Stimulated activated CD8-positive, alpha-beta memory T cell treated with anti-CD3 and anti-CD28 coated beads, Interleukin-15, amount 100 ng/mL, for 48 hours (primary cell): Measurements from ENCODE around the gene NBL1.

Experiments
- DNase-seq, 2 donors: peaks; one replicate each; pipeline ENCODE4 v3.0.0-alpha.2; 2020; ENCODE audit warnings: low read depth in 2 of 2

Gene NBL1

DNA sequence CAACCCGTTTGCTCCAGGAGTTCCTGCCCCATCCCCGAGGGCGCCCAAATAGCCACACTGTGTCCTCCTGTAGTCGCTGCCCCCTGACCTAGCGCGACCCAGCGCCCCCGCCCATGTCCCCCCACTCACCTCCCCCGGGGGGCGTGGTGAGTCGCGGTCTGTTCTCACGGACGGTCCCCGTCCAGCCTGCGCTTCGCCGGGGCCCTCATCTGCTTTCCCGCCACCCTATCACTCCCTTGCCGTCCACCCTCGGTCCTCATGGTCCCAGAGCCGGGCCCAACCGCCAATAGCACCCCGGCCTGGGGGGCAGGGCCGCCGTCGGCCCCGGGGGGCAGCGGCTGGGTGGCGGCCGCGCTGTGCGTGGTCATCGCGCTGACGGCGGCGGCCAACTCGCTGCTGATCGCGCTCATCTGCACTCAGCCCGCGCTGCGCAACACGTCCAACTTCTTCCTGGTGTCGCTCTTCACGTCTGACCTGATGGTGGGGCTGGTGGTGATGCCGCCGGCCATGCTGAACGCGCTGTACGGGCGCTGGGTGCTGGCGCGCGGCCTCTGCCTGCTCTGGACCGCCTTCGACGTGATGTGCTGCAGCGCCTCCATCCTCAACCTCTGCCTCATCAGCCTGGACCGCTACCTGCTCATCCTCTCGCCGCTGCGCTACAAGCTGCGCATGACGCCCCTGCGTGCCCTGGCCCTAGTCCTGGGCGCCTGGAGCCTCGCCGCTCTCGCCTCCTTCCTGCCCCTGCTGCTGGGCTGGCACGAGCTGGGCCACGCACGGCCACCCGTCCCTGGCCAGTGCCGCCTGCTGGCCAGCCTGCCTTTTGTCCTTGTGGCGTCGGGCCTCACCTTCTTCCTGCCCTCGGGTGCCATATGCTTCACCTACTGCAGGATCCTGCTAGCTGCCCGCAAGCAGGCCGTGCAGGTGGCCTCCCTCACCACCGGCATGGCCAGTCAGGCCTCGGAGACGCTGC, 21.7 kb downstream of the NBL1 start:
- DNase-seq, result no peak

DNA sequence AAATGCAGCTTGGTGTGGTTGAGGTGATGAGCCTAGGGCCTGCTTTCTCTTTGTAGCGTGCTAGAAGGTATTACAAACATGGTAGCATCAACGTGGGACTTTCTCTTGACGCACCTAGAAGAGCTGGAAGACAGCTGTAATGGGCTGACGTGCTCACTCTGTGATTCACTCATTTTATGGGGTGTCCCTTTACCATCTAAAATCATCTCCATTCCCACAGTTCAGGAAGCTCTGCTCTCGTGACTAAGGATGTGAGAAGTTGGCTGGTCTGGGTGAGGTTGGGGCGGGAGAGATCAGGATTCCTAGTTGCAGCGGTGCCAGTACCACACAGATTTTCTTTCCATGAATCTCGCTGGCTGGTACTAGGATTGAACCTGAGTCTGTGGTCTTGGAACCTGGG, 24.8 kb downstream of the NBL1 start:
- DNase-seq, result no peak

DNA sequence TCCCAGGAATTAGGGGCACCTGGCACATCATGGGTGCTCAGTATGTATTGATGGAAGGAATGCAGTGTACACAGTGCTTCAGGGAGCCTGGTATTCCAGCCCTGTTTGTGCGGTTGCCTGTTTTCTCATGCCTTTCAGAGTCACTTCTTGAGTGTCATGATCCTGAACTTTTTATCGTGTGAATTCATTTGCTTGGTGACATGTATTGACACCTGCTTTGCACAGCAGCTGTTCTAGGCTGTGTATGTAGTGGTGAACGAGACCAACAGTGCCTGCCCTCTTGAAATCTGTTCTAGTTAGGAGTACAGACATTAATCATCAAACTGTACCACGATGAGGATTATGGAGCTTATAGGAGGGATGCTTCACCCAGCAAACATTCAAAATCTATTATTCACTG, 26.7 kb downstream of the NBL1 start:
- DNase-seq, result no peak

DNA sequence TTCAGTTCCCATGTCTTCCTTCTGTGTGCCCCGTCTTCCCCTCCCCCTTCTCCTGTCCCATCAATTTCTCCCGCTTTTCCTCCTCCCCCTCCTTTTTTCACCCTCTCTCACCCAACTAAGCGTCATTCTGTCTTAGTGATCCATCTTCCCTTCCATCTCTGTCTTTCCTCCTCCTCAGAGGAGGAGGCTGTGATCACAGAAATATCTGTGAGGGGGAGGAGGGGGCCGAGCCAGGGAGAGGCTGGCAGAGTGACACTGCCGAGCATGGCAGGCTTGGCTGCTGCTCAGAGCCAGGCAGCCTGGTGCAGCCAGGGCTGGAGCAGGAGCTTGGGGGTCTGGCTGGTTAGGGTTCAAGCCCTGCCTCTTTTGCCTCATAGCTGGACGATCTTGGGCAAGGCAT, 28.1 kb downstream of the NBL1 start:
- no peak for DNase-seq

DNA sequence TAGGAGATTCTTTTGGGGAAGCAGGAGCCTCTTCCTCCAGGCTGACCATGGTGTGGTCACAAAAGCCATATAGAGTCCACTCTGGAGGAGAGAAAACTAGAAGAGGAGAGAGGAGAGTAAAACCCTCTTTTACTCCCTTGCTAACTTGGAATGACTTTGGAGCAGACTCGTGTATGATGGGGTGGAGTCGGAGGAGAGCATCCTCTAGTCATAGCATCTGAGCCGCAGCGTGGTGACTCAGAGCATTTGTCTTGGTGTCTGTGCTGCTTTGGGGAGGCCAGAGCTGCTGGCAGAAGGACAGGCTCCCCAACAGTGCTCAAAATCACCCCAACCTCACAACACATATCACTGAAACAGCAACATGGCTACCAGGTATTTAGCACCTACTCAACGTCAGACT, 31.7 kb downstream of the NBL1 start:
- DNase-seq, result no peak

DNA sequence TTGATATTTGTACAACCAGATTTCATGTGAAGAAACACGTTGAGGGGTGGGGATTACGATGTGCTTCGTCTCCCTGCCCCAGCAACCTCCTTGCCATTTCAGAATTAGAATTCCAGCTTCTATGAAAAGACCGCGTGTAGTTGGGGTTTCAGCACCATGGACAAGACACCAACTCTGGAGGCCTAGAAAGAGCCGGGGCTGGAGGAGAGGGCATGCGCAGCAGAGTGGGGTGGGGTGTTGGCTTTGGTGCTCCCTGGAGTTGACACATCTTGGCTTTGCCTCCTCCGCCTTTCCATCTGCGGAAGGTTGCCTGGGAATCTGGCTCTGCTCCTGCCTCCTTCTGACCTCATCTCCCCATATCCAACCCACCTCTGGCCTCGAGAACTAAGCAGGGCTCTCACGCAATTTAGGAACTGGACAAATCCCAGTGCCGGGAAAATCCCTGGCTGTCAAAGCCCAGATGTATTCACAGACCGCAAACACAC, 32.4 kb downstream of the NBL1 start:
- no peak for DNase-seq

DNA sequence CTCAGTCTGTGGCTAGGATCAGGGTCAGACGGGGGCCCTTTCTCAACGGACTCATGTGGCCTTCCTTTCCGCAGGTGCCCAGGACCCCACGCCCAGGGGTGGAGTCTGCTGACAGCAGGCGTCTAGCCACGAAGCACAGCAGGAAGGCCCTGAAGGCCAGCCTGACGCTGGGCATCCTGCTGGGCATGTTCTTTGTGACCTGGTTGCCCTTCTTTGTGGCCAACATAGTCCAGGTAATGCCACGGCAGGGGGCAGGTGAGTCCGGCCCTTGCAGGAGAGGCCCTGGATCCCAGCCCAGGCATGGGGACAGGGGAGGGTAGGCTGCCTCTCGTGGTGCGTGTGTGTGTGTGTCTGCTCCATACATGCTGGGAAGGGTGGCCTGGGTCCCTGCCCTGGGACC, 34.4 kb downstream of the NBL1 start:
- DNase-seq, result no peak

DNA sequence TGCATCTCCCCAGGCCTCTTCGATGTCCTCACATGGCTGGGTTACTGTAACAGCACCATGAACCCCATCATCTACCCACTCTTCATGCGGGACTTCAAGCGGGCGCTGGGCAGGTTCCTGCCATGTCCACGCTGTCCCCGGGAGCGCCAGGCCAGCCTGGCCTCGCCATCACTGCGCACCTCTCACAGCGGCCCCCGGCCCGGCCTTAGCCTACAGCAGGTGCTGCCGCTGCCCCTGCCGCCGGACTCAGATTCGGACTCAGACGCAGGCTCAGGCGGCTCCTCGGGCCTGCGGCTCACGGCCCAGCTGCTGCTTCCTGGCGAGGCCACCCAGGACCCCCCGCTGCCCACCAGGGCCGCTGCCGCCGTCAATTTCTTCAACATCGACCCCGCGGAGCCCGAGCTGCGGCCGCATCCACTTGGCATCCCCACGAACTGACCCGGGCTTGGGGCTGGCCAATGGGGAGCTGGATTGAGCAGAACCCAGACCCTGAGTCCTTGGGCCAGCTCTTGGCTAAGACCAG, 34.9 kb downstream of the NBL1 start:
- DNase-seq, result no peak

DNA sequence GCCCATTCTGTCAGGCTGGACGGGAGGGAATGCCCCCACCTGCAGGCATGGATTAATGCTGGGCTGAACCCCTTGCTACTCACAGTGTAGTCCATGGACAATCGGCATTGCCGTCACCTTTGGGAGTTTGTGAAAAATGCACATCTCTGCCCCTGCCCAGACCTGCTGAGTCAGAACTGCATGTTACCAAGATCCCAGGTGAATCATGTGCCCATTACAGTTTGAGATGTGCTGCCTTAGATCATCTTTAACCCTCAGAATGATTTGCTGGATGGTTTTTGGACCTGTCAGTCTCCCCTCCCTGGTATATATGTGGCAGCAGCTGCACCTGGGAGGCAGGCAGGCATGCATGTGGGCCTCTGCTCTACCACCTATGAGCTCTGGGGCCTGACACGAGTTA, 35.6 kb downstream of the NBL1 start:
- DNase-seq, result no peak

DNA sequence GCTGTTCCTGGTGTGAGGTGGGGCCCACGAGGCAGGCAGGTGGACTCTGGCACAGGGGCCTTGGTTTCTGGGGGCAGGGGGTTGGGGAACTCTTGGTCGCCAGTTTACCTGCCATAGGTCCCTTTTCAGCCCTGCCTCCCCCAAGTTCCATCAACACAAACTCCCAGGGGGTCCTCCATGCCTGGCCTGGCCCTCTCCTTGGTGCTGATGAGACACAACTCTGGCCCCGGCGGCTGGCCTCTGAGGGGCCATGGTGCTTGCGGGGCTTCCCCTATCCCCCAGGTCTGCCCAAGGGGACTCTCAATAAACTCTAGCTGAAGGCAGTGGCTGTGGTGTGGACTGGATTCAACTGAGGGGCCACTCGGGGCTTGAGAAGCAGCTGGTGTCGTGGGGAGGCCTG, 36.5 kb downstream of the NBL1 start:
- DNase-seq, result no peak

DNA sequence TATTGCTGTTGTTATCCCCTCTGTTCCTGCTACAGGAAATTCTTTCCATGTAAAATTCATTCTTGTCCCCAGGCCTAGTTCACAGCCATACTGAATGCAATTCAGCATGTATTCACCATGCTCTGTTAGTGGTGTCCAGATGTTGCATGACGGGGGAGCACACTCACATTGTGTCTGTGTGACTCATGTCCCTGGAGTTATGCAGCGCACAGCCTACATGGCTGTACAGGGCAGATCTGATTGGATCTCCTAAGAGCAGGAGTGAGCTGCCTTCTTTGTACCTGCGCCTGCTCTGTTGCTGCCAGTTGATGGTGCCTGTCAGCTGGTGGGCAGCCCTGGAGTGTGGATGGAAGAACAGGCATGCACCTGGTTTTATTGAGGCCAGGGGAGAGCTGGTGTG, 38.1 kb downstream of the NBL1 start:
- DNase-seq, result no peak

DNA sequence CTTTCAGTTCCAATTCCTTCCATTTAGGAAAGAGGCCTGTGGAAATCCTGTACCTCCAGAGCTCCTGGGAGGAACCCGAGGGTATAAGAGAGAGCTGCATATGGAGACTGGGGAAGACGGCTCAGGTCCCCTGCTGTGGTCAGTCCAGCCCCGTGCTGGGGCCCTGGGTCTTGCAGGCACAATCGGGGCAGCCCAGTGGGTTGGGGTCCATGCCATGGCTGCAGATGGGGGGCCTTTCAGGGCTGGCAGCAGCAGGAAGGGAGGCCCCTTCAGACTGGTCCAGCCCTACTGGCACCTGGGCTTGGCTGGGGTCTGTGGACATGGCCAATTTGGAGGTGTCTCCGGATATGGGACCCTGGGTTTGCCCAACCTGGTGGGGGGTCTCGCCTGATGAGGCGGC, 38.8 kb downstream of the NBL1 start:
- no peak for DNase-seq

DNA sequence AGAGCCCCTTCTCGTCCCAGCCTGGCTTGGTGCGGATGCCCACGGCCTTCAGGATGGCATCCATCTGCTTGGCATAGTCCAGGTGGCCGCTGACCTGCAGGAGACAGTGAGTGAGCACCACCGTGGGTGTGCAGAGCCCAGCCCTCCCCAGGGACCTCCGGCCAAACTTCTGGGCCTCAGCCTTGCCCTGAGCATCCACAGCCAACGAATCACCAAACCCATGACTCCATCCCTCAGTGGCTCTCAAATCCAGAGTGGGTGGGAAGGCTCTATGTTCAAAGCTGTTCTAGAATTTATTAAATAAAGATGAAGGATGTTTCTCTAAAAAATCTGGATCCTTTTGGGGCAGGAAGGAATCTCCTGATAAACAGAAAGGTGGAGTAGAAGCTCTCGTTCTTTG, 39.2 kb downstream of the NBL1 start:
- no peak for DNase-seq

DNA sequence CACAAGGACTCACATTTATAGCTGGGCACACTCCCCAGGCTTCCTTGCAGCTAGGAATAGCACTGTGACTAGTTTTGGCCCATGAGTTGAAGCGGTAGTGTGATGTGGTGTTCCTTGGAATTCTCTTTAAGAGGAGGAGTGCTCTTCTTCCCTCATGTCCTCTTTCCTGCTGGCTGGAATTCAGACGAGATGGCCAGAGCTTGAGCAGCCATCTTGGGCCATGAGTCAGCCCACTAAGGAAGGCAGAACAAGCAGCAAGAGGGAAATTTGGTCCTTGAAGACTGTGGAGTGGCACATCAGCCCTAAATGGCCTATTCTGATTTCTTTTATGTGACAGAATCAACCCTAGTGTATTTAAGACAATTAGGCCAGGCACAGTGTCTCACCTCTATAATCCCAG, 40.6 kb downstream of the NBL1 start:
- no peak for DNase-seq

DNA sequence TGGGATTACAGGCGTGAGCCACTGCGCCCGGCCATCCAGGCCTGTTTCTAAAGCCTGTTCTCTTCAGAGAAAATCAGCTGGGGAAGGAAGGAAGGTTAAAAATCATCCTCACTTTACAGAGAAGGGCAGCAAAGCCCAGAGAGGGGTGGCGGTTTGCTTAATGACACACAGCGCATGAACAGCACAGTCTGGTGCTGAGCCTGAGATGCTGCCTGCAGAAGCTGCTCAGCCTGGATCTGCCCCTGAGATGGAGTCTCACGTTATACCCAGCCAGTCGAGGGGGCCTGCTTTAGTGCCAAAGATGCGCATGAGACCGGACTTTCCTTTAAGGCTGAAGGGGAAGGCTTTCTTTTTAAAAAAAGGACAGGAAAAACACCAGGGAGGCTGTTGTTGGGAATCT, 41.9 kb downstream of the NBL1 start:
- DNase-seq, result no peak

DNA sequence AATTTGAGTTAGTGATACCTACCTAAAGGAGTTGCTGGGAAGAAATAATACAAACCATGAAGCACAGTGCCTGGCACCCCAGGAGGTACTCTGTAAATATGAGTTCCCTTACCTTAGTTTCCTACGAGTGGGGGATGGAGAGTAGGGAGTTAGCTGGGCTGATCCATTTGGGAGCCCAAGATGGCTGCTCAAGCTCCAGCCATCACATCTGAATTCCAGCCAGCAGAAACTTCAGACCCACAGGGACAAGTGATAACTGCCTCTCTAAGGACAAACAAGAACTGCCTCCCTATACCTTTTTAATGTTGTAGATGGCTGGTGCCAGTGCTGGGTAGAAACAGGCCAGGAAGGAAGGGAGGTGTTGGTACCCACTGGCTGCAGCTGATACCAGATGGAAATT, 43.3 kb downstream of the NBL1 start:
- DNase-seq, result no peak

DNA sequence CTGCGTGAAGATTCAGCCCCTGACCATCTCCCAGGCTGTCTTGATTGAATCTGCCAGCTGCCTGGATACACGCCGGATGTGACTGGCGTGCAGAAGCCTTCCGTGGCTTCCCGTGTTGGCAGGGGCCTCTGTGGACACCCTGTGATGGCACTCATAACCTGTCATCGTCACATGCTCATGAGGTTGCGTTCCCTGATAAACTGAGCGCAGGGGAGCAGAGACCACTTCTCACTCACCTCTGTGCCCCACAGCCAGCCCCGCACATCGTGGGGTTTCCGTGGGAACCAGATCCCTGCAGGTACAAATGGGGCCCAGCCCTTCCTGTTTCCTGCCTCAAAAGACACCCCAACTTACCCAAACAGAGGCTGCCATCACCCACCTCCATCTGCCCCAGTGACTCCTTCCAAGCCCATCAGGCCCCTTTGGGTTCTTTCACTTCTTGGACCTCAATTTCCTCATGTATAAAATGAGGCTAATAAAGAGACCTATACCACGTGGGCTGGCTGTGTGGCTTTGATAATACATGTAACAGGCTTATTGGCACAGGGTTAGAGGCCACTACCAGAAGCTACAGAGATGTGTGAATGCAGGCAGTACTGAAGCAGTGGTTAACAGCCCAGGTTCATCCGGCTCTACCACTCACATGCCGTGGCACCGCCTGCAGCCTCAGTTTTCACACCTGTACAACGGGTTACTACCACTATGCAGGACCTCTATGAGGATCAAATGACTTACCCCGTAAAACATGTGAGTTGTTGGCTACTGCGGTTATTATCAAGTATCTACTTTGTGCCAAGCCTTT, 44.1 kb downstream of the NBL1 start:
- DNase-seq, result no peak

DNA sequence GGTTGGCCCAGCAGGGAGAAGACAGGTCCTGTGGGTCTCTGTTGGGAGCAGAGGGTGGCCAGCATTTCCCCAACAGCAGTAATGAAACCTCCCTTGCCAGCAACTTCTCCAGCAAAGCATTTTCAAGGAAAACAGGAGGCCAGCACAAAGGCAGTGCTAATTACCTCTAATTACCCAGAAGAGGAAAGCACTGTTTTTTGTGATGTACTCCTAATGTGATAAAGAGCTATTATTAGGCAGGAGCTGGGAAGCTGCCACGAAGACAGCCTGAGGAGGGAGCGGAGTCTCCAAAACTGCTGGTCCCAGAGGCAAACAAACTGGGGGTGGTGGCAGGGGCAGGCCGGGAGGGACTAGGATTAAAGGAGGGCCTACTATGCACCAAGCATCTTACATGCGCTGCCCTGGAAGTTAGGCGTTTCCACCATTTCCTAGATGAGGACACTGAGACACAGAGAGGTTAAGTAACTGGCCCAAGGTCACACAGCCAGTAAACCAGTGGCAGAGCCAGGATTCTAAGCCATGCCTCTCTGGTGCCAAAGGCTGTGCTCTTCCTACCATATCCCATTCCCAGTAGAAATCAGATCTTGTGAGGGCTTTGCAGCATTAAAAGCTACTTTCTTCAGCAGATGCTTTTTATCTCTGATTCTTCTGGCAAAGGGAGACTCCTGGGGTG, 45.1 kb downstream of the NBL1 start:
- no peak for DNase-seq

DNA sequence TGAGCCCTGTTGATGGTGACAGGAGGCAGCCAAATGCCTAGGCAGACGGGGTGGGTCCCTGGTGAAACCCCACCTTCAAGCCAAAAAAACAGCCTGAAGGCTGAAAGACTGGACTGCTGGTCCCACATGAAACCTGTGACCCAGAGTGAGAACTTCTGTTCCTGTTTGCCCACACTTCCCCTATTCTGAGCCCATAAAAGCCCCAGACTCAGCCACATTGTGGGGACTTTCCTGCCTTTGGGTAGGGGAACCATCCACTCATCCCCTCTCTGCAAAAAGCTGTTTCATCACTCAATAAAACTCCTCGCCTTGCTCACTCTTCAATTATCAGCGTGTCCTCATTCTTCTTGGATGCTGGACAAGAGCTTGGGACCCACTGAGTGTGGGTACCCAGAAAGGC, 45.7 kb downstream of the NBL1 start:
- DNase-seq, result no peak

DNA sequence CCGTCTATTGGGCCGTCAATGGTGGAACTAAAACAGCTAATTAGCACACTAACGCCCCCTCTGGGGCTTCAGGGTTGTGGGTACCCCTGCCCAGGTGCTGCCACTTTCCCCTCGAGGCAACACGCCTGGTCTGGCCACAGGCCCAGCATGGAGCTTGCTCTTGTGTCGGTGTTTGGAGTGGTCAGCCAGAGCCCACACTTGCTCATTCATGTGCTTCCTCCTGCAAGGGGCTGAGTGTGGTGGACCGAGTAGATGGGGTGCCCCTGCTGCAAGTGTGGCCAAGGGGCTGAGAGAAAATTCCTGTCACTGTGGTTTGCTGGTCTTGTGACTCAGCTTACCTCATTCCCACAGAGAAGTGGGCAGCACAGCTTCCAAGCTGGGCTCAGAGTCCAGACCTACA, 46.2 kb downstream of the NBL1 start:
- no peak for DNase-seq

DNA sequence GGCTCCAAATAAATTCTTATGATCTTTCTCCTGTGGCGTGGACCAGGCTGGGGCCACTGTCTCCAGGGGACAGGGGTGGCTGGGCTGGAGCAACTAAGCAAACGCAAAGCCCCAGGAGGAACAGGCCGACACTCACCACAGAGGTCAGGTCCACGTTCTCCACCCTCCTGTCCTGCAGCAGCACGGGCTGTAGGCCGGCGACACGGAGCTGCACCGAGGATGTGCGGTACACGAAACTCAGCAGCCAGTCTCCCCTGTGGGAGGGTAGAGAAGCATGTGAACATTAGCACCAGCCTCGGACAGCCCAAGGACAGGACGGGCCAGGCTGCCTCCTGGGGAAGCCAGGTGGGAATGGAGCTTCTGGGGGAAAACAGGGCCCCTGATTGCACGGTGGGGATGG, 50.2 kb downstream of the NBL1 start:
- no peak for DNase-seq

DNA sequence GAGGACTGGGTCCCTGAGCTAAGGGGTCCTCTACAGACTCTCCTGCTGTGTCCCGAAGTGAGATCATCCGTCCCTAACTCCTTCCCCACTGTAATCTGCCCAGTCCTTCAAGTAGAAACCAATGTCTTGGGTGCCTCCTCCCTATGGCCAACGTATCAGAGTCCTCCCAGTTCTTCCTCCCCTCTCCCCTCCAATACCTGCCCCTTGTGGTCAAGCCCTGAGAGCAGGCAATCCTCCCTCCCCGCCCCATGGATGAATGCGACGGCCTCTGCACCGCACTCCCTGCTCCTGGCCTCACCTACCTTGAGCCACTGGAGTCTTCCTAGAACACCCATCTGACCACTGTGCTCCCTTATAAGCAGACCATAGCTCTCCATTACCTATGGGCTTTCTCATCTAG, 51.7 kb downstream of the NBL1 start:
- DNase-seq, result no peak
